Bone marrow (tissue), 2 donors: ENCODE results near the gene RND2.
"Not testable (repeated sequence)": the region's sequence is repeated elsewhere in the genome, so short reads cannot be mapped to it uniquely, and the experiment has no call there.

Source experiments
- DNase-seq, 2 donors: peaks; one replicate each; lab custom pipeline; 2025; lab: John Stamatoyannopoulos, UW

Gene RND2

DNA sequence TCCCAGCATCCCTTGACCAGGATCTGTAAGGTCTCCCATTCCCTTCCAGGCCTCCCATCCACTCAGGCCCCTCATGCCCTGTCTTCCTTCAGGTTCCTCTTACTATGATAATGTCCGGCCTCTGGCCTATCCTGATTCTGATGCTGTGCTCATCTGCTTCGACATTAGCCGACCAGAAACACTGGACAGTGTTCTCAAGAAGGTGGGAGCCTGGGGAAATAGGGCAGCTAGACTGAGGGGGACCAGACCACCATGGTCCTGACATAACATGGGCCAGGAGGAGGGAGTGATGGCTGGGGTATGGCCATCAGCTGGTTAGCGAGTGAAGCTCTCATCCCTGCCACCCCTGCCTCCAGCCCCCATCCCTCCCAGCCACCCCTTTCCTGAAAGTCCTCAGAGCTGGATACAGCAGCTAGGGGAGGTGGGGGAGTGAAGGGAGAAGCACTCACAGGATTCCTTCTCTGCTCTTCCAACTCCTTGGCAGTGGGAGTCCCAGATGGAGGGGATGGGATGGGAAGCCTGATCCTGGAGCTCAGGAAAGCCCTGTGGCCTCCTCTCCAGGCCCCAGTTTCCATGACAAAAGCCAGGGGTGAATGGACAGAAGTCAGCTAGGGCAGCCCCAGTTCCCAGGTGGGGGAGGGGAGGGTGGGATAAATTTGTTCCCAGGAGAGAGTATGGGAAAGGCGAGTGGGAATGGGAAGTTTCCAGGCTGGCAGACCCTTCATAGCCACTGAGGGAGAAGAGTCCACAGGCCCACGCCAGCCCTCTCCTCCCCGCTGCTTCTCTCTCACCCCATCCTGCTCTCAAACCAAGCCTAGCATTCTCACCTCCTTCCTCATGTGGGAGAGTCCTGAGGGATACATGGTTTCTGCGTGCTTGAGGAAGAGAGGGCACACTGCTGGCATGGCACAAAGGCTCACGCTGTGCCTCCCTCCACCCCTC is 2.3 kb downstream of the RND2 start:
- DNase-seq = no peak

- no peak for DNase-seq
Observed at GRCh38 chr17:43028221-43028861, 3.3 kb downstream of the RND2 start.

- no peak for DNase-seq
Observed at GRCh38 chr17:43030137-43030767, 5.2 kb downstream of the RND2 start.

DNA sequence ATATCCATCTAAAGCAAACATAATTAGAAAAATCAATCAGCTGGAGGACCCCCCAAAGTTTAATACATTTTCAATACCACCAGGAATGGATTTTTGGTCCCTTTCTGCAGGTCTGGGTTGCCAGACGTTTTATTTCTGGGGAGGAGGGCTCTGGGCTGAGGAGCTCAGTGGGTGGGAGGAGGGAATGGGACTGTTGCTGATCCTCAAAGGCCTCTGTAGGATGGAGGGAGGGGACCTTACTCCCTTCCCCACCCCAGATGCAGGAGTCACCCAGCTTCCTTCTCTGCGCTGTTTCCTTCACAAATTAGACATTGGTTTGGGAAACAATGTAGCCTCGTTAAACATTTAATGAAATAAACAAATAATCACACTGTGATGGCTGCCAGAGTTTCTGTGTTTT is 6.6 kb downstream of the RND2 start:
- no peak for DNase-seq

DNA sequence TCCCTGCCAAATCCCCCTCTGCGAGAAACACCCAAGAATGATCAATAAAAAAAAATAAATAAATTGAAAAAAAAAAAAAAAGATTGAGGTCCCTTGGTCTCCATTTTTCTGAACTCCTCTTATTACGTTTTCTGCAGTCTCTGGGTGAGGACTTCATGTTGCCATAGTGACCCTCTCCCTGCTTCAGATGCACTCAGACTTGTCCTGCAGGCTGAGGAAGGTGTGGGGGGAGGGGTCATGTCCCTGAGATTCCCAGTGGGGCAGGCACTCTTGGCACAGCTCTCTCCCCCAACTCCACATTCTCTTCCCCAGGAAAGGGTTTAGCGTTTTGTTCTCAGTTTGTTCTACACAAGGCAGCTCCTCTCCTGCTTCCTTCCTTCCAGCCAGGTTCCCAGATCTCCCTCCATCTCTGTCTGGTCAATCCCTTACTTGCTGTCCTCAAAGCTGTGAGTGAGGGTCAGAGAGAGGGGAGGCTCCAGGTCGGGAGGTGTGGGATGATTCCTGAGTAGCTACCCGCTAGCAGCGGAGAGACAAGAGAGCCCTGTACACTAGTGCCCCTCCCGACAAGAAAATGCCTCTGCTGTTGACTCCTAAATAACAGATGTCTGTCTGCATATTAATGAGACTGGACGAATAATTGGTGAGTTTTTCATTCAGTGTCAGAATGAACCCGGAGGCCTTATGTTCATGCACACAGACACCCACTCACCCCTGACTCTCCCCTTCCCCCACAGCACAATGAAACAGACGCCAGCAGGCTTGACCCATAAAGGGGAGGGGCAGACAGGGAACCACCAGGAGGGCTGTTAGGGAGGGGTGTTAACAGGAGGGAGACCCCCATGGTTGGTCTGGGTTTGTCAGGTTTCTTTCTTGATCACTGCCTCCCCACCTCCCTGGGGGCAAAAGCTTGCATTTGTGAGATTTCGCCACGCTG is 9.2 kb downstream of the RND2 start:
- no peak for DNase-seq

GRCh38 chr17:43034894-43035293 is 9.9 kb downstream of the RND2 start:
- no peak for DNase-seq

DNA sequence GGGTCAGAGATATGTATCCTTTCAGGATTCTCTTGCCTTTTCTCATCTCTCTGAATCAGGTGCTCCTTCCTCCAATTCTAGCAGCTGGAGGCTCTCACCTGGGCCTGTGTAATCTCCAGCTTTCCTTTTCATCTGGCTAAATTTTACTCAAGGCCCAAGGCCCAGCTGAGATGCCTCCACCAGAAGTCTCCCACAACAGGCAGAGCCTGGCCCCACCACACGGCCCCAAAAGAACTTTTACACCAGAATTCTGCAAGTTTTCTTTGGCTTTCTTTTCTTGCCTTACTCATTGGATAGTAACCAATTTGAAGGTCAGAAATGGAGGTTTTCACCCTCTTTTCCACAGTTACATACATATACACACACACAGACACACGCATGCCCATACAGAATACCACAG is 14.6 kb downstream of the RND2 start:
- DNase-seq = no peak

GRCh38 chr17:43040655-43041054 is 15.6 kb downstream of the RND2 start:
- no peak for DNase-seq

DNA sequence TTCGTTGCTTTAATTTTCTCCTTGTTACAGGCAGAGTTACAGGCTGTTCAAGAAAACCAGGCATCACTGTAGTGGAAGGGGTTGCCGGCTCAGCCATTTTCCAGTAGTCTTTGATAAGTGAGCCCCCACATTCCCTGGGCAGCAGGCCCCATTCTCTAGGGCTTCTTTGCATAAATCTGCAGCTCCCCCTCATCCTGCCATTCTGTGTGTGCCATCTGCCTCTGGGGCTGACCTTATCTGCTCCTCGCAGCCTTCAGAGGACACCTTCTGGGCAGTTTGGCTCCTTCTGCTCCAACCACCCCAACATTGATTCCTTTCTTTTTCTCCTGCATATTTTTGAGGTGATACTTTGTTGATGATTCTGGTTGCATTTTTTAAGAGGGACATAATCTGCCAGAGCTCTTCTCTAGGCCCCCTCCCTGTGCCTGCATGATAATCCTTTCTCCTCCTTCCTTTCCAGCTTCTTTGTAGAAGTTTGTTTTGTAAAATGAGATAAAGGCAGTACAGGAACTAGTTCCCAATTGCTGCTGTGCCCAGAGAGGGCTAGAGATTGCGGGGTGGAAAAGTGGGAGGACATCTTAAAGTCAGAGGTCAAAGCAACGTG is 17.1 kb downstream of the RND2 start:
- DNase-seq = no peak

GRCh38 chr17:43043307-43043706 is 18.3 kb downstream of the RND2 start:
- no peak for DNase-seq

DNA sequence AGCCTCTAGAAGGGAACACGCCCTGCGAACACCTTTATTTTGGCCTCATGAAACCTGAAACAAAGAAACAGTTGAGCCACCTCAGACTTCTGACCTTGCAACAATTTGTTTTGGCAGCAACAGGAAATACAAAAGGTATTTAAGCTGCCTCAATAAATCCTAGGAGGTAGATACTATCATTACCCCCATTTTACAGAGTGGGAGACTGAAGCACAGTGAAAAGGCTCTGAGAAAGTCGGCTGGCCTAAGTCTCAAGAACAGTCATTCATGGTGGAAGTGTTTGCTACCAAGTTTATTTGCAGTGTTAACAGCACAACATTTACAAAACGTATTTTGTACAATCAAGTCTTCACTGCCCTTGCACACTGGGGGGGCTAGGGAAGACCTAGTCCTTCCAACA is 19.0 kb downstream of the RND2 start:
- DNase-seq = no peak

GRCh38 chr17:43051969-43052368 is 26.9 kb downstream of the RND2 start:
- no peak for DNase-seq

- DNase-seq = not testable (repeated sequence)
Observed at GRCh38 chr17:43053008-43053407, 28.0 kb downstream of the RND2 start.

- DNase-seq = no peak
Observed at GRCh38 chr17:43056051-43056450, 31.0 kb downstream of the RND2 start.

- DNase-seq = no peak
Observed at GRCh38 chr17:43062984-43063638, 38.1 kb downstream of the RND2 start.

DNA sequence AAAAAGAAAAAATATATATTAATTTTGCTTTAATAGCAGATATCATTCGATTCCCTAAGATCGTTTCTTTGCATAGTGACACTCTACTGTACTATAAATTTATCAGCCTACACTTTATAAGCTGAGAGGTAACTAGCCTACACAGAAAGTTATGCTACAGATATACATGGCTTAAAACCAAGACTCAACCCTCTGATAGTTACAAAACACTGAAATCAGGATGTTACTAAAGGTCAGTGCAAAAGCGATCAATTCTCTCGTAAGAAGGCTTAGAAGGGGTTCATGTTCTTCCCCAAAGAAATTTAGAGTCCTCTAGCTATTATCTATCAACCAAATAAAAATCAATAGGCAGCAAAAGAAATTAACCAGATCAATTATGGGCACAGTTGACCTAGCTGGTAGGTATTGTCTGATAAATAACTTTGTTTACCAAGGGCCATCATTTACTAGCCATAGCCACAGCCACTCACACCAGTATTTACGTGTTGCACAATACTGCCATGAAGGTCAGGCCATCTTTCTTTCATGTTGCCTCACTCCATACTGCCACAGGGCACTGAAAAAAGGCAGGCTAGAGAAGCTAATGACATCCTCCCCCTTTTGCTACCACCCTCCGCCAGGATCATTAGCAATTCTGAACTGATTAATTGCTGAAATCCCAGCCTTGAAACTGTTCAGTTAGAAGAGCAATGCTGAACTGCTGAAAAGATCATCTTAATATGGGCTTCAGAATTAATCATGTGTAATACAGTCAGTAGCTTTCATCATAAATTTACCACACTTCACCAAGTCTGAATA is 43.7 kb downstream of the RND2 start:
- DNase-seq = no peak

DNA sequence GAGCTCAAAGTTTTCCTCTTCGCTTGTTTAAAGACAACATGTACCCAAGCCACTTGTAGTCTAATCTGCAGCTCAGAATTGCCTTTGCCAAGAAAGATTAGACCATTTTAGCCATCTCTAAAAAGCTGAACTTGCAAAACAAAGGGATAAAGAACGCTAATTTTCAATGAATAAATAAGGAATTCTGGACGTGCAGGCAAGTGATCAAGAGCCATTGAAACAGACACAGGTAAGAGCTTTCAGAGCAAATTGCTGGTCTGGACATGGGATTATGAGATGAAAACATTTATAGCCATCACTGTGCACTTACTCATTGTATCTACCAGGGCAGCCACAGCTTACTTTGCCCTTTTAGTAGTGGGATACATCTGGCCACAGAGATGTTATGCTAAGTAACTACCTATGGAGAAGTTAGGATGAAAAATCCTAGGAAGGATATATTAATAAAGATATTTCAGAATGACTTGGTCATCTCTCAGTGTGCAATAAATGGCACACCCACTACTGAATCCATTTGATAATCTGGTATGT is 44.4 kb downstream of the RND2 start:
- DNase-seq = no peak

DNA sequence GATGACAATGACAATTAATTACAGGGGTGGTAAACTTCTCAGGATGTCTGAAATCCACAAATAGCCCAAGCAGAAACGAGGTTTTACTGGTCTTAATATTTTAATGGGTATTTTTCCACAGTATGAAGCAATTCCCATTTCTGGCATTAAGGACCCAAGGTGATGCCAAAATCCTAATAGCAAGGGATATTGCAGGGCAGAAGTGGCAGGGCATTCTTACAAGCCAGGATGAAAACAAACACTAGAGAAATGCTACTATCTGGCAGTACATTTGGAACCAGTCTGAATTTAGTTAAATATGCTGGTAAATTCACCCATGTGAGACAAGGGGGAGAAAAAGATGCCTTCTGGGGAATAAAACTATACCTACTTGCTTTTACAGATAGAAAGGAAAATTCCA is 45.2 kb downstream of the RND2 start:
- no peak for DNase-seq

DNA sequence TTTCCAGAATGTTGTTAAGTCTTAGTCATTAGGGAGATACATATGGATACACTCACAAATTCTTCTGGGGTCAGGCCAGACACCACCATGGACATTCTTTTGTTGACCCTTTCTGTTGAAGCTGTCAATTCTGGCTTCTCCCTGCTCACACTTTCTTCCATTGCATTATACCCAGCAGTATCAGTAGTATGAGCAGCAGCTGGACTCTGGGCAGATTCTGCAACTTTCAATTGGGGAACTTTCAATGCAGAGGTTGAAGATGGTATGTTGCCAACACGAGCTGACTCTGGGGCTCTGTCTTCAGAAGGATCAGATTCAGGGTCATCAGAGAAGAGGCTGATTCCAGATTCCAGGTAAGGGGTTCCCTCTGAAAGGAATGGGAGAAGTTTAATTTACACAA is 45.8 kb downstream of the RND2 start:
- no peak for DNase-seq

DNA sequence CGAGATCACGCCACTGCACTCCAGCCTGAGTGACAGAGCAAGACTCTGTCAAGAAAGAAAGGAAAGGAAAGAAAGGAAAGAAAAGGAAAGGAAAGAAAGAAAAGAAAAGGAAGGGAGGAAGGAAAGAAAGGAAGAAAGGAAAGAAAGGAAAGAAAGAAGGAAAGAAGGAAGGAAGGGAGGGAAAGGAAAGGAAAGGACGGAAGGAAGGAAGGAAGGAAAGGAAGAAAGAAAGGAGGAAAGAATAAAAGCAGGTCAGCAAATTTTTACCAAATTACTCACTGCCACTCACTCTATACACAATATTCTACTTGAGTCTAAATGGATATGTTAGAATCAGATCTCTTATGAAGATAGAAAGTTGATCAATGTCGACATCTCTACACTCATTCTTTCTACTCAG is 49.8 kb downstream of the RND2 start:
- no peak for DNase-seq
